Measurements from ENCODE around the gene PRSS50. TPM values are rescaled to one million over a fixed set of nuclear protein-coding genes. Genes with fewer than 3 reads are reported as not detected.

PRSS50 gene
- total RNA-seq, 3 donors from 2014 or later, result 0.16 TPM; not detected in 2

- no peaks in the 10 kb centered on the region for H3K36me3 ChIP-seq (ENCODE audit: low read depth)
- no peak for TF ChIP-seq CTCF (IDR thresholded peaks at IDR 0.05)
- ATAC-seq, result no peak
- H3K9me3 ChIP-seq, result no peaks in the 10 kb centered on the region
- no peak for DNase-seq
- H3K4me3 ChIP-seq, result no peak overlapping the region
- H3K4me1 ChIP-seq (ENCODE audit: low read depth), result no peaks in the 10 kb centered on the region
- intact Hi-C loops (cut with DNase I, micrococcal nuclease), result no loop called here
Measured at GRCh38 chr3:46714728-46715506, 2.8 kb downstream of the PRSS50 start.

- DNase-seq, result no peak
- H3K4me1 ChIP-seq (ENCODE audit: low read depth), result no peaks in the 10 kb centered on the region
- no peak overlapping the region for H3K4me3 ChIP-seq
- TF ChIP-seq CTCF (IDR thresholded peaks at IDR 0.05), result no peak
- ATAC-seq, result peak; percentile 27
- intact Hi-C loops (cut with DNase I, micrococcal nuclease), result no loop called here
- no peaks in the 10 kb centered on the region for H3K9me3 ChIP-seq
- no peaks in the 10 kb centered on the region for H3K36me3 ChIP-seq (ENCODE audit: low read depth)
Measured at GRCh38 chr3:46713898-46714552, 3.6 kb downstream of the PRSS50 start.

- intact Hi-C loops (cut with DNase I, micrococcal nuclease), result no loop called here
- Histone ChIP-seq H3K4me1 (ENCODE audit: low read depth) (no peaks in the 10 kb centered on the region), H3K9me3 (no peaks in the 10 kb centered on the region), H3K4me3 (no peak overlapping the region), H3K36me3 (ENCODE audit: low read depth) (no peaks in the 10 kb centered on the region)
- no peak for TF ChIP-seq CTCF (IDR thresholded peaks at IDR 0.05)
- ATAC-seq (no peak), DNase-seq (no peak)
Measured at GRCh38 chr3:46713050-46713897, 4.4 kb downstream of the PRSS50 start.

- Histone ChIP-seq H3K36me3 (ENCODE audit: low read depth) (no peaks in the 10 kb centered on the region), H3K9me3 (no peaks in the 10 kb centered on the region), H3K4me3 (no peak overlapping the region), H3K4me1 (ENCODE audit: low read depth) (no peaks in the 10 kb centered on the region)
- ATAC-seq, result no peak
- intact Hi-C loops (cut with DNase I, micrococcal nuclease), result no loop called here
- TF ChIP-seq CTCF (IDR thresholded peaks at IDR 0.05), result no peak
- no peak for DNase-seq
Measured at GRCh38 chr3:46712191-46713049, 5.2 kb downstream of the PRSS50 start.

- intact Hi-C loops (cut with DNase I, micrococcal nuclease), result no loop called here
- ATAC-seq (no peak), DNase-seq (no peak)
- no peak for TF ChIP-seq CTCF (IDR thresholded peaks at IDR 0.05)
- Histone ChIP-seq H3K4me1 (ENCODE audit: low read depth) (no peaks in the 10 kb centered on the region), H3K9me3 (no peaks in the 10 kb centered on the region), H3K36me3 (ENCODE audit: low read depth) (no peaks in the 10 kb centered on the region), H3K4me3 (no peak overlapping the region)
Measured at GRCh38 chr3:46711760-46712159, 5.9 kb downstream of the PRSS50 start.

Measured in mucosa of descending colon (tissue), 3 donors.